ENCODE data around the gene CABP1. TPM values are rescaled to one million over a fixed set of nuclear protein-coding genes. Genes with fewer than 3 reads are reported as not detected.

The CABP1 gene
- total and polyA plus RNA-seq, 10 of the 15 experiments (the other 5 are each of a cell fraction or from before 2014, with no cell fraction given): 0.16 to 2.4 (median 0.80) TPM; not detected in 2

DNA sequence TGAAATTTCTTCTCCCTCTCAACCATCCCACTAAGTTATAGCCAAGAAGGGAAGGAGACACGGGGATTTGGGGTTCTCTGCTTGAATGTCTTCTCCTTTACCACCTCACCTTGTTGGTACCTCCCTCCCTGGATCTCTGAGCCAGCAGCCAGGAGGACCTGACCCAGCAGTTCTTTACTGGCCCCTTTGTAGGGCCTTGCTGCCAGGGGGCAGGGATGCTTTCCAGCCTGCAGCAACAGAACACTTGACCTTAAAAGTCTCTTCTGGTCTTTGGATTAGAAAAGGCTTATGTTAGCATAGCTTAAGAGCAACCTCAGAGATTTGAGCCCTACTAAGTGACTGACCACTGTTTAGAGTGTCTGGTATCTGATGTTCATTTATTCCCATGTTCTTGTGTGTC is 56.9 kb downstream of the CABP1 start:
- no peaks in the 10 kb centered on the region for H3K9me3 ChIP-seq (replicated peaks; ENCODE audit: control insufficient read depth, insufficient read depth, low read length)
- peaks cover 35 to 50% of the 10 kb centered on the region in 2 experiments for H3K36me3 ChIP-seq (ENCODE audit: control insufficient read depth in 2 of 2, insufficient read depth in 2 of 2, low read length in 1 of 2)
- 60% methylated on average over 1 of the region's 1 CpG for WGBS (ENCODE audit: insufficient coverage, insufficient replicate concordance, low lambda C conversion rate, missing lambda C conversion rate)
- no peak overlapping the region for H3K4me2 ChIP-seq (ENCODE audit: control insufficient read depth, insufficient read depth)
- ATAC-seq (no peak), FAIRE-seq (no peak), DNase-seq (ENCODE audit: low read depth, low spot score) (no peak)
- intact Hi-C loops (cut with micrococcal nuclease; ENCODE audit: unreplicated experiment): no loop called here
- no TSS peak for BruUV-seq (replicated peaks)
- no peaks in the 10 kb centered on the region for H4K20me1 ChIP-seq (ENCODE audit: control insufficient read depth, insufficient read depth)
- no peaks in the 10 kb centered on the region for H3K4me1 ChIP-seq (ENCODE audit: control insufficient read depth, insufficient read depth, low read length)
- CTCF ChIA-PET: interaction anchor here (2.4 to 3.9 kb wide), 4 partner anchors 7 to 274 kb away, joined by 8 to 18 read pairs (median 11); partner anchors contain the start of gene POP5
- no peak overlapping the region for H3K4me3 ChIP-seq
- TF ChIP-seq STAT3 (IDR thresholded peaks at IDR 0.05; ENCODE audit: low read depth, low read length): no peak
- TF ChIP-seq SMARCA5 (IDR thresholded peaks at IDR 0.05): no peak
- TF ChIP-seq, protein P1, sequence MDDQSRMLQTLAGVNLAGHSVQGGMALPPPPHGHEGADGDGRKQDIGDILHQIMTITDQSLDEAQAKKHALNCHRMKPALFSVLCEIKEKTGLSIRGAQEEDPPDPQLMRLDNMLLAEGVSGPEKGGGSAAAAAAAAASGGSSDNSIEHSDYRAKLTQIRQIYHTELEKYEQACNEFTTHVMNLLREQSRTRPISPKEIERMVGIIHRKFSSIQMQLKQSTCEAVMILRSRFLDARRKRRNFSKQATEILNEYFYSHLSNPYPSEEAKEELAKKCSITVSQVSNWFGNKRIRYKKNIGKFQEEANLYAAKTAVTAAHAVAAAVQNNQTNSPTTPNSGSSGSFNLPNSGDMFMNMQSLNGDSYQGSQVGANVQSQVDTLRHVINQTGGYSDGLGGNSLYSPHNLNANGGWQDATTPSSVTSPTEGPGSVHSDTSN (IDR thresholded peaks at IDR 0.05; ENCODE audit: insufficient replicate concordance, low read depth, low read length): no peak
- no peak for TF ChIP-seq ATF7 (IDR thresholded peaks at IDR 0.05; ENCODE audit: low read depth)
- TF ChIP-seq ZNF384 (IDR thresholded peaks at IDR 0.05; ENCODE audit: borderline replicate concordance, low read depth, low read length): no peak
- TF ChIP-seq KAT2A (conservative IDR thresholded peaks at IDR 0.05; ENCODE audit: control insufficient read depth, low read depth, low read length): no peak
- TF ChIP-seq LARP7 (IDR thresholded peaks at IDR 0.05): no peak
- TF ChIP-seq MTA3 (IDR thresholded peaks at IDR 0.05; ENCODE audit: borderline replicate concordance, low read length): no peak
- TF ChIP-seq NR2C2 (IDR thresholded peaks at IDR 0.05; ENCODE audit: borderline replicate concordance, control insufficient read depth, insufficient read length, low read depth): no peak
- TF ChIP-seq SREBF1 (IDR thresholded peaks at IDR 0.05; ENCODE audit: low read length): no peak
- TF ChIP-seq, protein P2, sequence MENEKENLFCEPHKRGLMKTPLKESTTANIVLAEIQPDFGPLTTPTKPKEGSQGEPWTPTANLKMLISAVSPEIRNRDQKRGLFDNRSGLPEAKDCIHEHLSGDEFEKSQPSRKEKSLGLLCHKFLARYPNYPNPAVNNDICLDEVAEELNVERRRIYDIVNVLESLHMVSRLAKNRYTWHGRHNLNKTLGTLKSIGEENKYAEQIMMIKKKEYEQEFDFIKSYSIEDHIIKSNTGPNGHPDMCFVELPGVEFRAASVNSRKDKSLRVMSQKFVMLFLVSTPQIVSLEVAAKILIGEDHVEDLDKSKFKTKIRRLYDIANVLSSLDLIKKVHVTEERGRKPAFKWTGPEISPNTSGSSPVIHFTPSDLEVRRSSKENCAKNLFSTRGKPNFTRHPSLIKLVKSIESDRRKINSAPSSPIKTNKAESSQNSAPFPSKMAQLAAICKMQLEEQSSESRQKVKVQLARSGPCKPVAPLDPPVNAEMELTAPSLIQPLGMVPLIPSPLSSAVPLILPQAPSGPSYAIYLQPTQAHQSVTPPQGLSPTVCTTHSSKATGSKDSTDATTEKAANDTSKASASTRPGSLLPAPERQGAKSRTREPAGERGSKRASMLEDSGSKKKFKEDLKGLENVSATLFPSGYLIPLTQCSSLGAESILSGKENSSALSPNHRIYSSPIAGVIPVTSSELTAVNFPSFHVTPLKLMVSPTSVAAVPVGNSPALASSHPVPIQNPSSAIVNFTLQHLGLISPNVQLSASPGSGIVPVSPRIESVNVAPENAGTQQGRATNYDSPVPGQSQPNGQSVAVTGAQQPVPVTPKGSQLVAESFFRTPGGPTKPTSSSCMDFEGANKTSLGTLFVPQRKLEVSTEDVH (IDR thresholded peaks at IDR 0.05; ENCODE audit: low read depth, partially characterized antibody): no peak
- POLR2A ChIA-PET: interaction anchor here (1.0 to 4.0 kb wide), 3 partner anchors 9 to 14 kb away, joined by 3 to 21 read pairs (median 3); partner anchors contain the start of gene UNC119B
- SMC1A ChIA-PET (ENCODE audit: uncharacterized antibody, unreplicated experiment): interaction anchor here (0.6 to 2.5 kb wide), 8 partner anchors 9 to 213 kb away, joined by 3 to 14 read pairs (median 3); partner anchors contain the start of gene UNC119B
- no peak overlapping the region for H3K9ac ChIP-seq (ENCODE audit: control insufficient read depth, insufficient read depth, low read length)
- in situ Hi-C loops (cut with MboI): no loop called here
- H3K27ac ChIP-seq (ENCODE audit: control insufficient read depth, insufficient read depth): no peak overlapping the region
- no peaks in the 10 kb centered on the region for H3K27me3 ChIP-seq (replicated peaks in 1 of 2; ENCODE audit: control insufficient read depth in 2 of 2, insufficient read depth in 2 of 2, low read length in 1 of 2)
- peaks cover 17% of the 10 kb centered on the region for H3K79me2 ChIP-seq (ENCODE audit: control insufficient read depth, insufficient read depth, low read length)
- no peak overlapping the region for H2AFZ ChIP-seq (ENCODE audit: control insufficient read depth, low read depth, low read length)
- RAD21 ChIA-PET (ENCODE audit: unreplicated experiment): interaction anchor here (0.6 to 1.0 kb wide), 3 partner anchors 18 to 48 kb away, joined by 3 read pairs; no protein-coding TSS in a partner anchor
